RCC 7860 (cell line): ENCODE results near the gene ITGB5.
A peak's percentile ranks its signal among the peaks of the same experiment; 100 is the strongest.

Source experiments
- DNase-seq: peaks from one replicate; pipeline ENCODE4 v3.0.0-alpha.2; 2015; ENCODE audit warnings: low spot score
- FAIRE-seq: peaks from 2 replicates; lab custom pipeline; 2012; peaks lifted over from hg19 to GRCh38; lab: Jason Lieb, UNC

ITGB5 gene

DNA sequence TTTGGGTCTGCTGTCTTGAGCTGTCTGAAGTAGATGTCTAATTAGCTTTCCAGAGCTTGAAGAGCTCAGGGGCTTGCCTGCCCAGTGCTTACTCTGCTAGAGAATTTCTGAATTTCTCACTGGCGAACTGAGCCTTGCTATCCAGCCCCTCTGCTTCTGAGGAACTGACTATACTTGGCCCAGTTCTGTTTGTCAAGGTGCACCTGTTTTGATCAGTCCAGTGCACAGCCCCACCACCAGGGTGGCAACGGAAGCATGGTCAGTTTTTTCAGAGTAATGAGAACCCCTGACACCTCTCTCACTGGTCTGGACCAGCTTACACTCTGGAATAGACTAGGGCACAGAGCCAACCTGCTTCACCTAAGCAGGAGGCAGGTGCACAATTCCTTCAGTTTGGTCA is 25.2 kb downstream of the ITGB5 start:
- DNase-seq (no peak), FAIRE-seq (no peak)

DNA sequence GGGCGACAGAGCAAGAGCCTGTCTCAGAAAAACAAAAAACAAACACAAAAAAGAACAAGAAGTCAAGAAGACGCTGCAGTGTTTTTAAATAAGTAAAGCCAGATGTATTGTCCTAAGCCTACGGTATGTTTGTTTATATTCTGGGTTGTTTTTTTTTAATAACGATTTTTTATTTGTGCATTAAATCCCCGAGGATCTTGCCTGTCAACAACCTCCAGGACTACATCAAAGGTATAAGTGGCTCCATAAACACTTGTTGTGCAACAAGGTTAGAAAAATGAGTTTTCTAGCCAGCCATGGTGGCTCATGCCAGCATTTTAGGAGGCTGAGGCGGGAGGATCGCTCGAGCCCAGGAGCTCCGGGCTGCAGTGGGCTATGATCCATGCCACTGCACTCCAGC is 26.1 kb downstream of the ITGB5 start:
- FAIRE-seq (no peak), DNase-seq (no peak)

DNA sequence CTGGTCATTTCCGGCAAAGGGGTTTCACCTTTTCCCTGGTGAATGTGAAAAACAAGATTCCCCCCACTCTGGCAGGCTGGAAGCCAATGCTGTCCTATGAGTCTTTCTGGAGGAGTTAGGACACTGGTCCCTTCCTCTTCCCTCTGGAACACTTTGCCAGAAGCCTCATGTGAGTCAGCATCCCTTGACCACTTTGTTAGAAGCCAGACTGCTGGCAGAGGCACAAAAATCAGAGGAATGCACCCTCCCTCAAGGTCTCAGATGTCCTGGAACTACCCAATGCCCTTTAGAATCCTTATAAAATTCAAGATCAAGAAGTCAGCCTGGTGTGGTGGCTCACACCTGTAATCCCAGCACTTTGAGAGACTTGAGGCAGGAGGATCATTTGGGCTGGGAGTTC is 26.6 kb downstream of the ITGB5 start:
- DNase-seq (peak; percentile 95), FAIRE-seq (peak; percentile 98)

DNA sequence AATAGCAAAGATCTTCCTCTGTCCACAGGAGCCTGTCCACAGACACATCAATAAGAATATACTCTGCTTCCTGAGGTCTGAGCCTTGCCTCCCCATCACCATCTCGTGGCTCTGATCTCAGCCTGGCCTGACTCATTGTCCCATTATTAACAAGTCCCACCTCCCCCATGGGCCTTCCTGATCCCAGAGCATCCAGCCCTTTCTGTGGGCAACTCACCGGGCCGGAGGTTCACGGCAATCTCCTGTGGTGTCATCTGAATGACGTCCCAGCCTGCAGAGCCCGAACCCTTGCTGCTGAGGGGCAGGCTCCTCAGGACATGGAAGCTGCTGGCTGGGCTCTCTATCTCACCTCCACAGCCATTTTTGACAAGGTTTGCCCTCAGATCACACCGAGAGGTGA is 28.1 kb downstream of the ITGB5 start:
- FAIRE-seq (peak; percentile 91), DNase-seq (peak; percentile 90)

DNA sequence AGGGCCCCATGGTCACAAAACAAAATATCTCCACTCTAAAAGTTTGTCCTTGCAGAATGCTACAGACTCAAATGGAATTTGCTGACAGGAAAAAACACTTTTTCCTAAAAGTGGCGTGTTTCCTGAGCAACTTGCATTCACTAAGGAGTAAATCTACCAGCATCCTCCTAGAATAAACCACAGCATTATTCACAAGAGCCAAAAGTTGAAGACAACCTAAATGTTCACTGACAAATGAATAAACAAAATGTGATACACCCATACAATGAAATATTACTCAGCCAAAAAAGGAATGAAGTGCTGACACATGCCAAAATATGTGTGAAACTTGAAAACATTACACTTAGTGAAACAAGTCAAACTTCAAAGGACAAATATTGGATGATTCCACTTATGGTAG is 28.9 kb downstream of the ITGB5 start:
- DNase-seq = no peak
- FAIRE-seq = no peak

DNA sequence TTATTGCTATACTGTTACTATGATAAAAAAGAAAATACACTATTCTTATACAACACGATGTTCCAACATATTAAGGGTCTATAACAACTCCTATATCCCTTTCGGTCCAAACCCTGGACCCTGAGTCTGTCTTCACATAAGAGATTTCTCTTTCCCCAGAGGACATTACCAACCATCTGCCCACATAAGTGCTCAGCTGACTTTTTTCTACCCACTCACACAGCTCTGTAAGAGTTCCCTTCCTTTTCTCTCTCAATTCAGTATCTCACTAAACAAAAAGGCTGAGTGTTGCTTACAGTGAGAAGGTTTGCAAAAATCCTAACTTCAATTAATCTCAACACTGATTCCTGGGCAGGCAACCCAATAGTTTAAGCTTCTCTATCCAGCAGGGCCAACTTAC is 30.5 kb downstream of the ITGB5 start:
- FAIRE-seq = no peak

DNA sequence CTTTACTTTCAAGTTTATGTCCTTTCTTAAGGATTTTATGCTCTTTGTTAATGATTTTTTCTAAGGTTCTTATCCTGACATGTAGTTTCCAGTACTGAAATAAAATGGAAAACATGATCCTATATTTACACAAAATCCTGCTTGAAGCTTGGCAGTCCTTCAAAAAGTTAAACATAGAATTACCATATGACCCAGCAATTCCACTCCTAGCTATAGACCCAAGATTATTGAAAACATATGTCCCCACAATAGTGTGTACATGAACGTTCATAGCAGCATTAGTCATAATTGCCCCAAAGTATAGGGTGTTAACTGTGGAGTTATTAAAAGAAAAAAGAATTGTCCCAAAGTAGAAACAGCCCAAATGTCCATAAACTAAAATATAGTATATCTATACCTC is 33.2 kb downstream of the ITGB5 start:
- no peak for FAIRE-seq
- DNase-seq = no peak

More for the DNA sequence above, 30.5 kb downstream of the ITGB5 start:
- DNase-seq = no peak

DNA sequence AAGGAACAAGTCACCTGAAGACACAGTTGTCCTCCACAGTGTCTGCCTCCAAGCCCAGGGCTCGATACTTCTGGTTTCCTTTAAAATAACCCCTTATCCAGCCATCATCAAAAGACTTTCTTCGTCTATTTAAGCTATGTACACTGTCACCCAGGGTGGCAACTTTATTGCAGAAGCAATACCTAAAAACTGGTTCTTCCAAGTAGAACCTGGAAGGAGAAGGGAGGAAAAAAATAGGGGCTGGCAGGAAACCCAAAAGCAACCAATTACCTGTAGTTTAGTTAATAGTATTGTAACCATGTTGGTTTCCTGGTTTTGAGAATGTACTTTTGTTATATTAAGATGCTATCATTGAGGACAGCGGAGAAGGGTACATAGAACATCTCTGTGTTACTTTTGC is 33.7 kb downstream of the ITGB5 start:
- DNase-seq (no peak), FAIRE-seq (no peak)

DNA sequence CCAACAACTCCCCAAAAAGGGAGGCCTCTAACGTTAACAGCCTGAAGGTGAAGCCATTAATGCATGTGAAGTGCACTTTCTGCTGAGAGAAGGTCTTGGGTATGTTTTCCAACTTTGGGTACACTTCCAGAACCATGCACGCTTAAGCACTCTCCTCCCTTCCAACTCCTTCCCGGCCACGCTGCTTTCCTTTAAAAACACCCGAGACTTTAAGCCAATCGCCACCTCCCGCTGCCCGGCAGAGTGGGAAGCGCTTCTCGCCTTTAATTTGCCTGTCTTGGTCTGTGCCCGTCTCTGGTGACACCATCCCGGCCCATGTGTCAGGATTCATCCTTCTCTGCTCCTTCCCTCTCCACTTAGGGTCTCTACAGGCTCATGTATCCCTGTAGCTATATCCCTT is 35.3 kb downstream of the ITGB5 start:
- DNase-seq = no peak
- no peak for FAIRE-seq

DNA sequence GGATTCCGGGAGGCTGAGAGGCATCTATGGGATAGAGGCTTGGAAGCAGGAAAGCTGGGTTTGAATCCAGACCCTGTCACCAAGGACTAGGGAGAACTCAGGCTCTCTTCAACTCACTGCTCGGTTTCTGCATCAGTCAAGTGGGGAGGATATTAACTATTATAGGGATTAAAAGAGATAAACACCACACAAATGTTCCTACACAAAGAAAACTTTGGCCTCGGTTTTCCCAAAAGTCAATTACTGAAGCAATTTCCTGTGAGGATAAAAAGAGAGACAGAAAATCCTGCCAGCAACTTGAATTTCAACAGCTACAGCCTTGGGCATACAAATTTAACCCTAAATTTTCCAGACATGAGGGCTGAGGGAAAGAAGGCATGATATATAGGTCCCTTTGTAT is 36.0 kb downstream of the ITGB5 start:
- FAIRE-seq (no peak), DNase-seq (no peak)

DNA sequence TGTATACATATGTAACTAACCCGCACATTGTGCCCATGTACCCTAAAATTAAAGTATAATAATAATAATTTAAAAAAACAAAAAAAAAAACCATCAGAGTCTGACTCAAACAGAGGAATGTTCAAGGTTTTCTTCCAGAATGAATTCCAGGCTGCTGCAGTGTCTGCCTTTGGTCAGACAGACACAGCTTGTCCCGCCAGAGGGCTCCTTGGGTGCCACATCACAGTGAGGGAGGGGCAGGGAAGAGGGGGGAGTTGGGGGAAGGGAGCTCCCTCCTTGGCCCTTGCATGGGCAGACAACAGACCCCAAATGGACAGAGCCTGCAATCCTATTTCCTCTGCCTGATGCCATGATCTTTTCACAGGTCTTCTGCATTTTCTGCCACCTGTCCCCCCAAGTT is 36.5 kb downstream of the ITGB5 start:
- DNase-seq = no peak
- FAIRE-seq = no peak

DNA sequence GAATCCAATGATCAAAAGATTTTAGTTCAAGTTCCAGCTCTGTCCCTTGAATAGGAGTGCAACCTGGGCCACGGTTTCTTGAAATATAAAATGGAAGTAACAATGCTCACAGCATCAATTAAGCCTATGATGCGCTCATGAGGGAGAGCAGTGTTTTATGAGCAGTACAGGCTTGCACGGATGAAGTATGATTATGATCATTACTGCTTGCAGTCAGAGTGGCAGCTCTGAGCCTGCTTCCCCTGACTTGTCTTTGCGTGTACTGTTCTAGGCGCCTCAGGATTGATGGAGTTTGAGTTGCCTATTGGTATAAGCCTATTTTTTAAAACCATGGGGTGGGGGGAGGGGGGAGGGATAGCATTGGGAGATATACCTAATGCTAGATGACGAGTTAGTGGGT is 37.0 kb downstream of the ITGB5 start:
- DNase-seq (no peak), FAIRE-seq (no peak)

DNA sequence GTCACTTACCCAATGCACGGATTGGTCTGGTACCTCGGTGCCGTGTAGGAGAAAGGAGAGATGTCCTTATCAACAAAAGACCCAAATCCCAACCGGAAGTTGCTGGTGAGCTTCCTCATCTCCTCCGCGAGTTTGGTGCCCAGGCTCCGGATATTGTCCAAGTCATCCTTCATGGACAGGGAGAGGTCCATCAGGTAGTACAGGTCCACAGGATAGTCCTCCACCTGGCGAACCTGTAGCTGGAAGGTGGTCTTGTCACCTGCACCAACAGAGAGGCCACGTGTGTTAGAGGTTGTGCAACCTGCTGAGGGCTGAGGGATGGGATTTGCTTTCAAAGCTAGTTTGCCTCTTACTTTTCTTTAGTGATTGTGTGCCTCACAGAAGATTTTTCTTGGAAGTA is 38.9 kb downstream of the ITGB5 start:
- DNase-seq = no peak
- no peak for FAIRE-seq

DNA sequence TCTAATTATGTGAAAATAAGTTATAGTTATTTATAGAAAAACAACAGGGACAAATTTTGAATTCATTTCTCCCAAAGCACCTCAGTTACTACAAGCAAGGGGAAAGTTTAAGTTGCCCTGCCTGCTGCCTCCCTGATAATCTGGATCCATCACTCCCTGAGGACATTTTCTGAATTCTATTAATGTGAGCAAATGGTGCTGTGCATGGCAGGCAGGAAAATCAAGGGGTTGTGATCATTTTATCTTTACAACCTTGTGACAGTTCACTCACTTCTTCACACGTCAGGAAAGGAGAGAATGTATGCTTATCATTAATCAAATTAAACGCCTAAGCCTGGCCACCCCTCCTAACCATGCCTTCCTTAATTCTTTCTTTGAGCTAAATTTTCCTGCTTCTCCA is 39.3 kb downstream of the ITGB5 start:
- DNase-seq = no peak
- FAIRE-seq = no peak

DNA sequence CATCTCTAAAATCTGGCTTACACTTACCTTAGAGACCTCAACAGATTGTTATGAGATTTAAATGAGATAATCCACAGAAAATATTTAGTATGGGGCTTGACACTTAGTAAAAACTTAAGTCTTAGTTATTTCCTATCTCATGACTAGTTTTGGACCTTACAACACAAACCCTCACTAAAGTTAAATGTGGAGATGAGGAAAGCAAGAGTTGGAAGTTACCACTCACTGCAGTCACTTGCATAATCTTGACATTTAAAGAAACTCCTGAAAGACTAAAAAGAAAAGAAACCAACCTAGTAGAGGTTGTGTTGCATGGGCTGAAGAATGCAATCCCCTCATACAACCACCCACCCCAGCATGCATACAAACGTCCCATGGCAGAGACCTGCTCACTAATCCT is 40.1 kb downstream of the ITGB5 start:
- DNase-seq (no peak), FAIRE-seq (no peak)

DNA sequence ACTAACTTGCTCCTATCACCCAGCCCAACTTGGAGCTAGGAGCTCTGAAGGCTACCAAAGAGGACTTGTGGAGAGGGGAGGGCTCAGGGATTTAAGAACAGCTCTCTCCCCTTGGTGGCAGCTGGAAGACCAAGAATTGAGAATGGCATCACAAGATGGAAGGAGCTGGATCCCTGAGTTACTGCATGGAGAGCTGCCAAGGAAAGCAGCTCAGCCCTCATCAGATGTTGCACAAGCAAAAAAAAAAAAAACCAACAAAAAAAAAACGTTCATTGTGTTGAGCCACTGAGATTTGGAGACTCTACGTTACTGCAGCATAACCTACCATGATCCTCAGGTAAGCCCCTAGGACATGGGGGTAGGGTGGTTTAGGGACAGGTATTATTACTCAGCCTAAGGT is 41.0 kb downstream of the ITGB5 start:
- DNase-seq = no peak
- no peak for FAIRE-seq

DNA sequence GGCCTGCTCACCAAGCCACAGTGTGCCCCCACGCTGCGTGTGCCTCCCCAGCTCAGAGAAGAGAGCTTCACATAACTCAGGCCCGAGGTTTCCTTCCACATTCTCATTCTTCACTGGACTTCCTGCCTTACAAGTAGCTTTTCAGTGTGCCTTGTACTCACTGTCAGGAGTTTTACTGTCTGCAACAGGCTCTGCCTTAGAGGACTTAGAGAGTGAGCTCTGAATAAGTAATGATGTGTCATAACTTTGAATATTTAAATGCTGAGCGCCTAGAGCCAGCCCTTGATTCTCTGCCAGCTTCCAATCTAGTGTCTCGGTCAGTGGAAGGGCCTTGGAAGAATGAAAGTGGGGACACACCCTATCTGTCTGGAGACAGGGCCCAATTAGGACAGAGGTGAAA is 41.8 kb downstream of the ITGB5 start:
- peak; percentile 72 for DNase-seq
- FAIRE-seq = peak; percentile 81

DNA sequence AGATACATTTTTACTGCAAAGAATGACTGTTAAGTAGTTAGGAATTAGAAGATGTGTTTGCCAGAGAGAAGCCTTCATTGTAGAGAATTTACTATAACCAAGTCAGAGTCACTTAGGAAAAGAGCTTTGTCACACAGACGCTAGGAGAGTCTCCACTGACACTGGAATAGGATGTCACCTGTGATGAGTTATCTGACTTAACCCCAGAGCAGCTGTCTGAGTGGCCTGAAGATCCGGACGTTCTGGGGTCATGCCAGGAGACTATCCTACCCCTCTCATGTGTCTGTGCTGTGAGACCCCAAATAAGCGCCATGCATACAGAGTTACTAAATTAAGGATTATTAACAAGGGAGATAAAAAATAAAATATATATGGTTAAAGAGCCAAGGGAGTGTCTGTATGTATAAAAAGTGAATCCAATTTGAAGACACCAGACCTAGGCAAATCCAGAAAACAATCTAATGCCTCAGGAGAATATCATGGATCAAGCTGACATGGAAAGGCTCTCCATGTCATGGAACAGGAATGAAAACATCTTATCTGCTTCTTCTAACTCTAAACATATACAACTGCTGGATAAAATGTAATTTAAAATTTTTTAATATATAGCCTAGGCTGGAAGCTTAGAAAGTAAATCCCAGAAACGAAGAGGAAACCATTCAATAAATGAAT is 43.5 kb downstream of the ITGB5 start:
- FAIRE-seq = no peak
- no peak for DNase-seq

DNA sequence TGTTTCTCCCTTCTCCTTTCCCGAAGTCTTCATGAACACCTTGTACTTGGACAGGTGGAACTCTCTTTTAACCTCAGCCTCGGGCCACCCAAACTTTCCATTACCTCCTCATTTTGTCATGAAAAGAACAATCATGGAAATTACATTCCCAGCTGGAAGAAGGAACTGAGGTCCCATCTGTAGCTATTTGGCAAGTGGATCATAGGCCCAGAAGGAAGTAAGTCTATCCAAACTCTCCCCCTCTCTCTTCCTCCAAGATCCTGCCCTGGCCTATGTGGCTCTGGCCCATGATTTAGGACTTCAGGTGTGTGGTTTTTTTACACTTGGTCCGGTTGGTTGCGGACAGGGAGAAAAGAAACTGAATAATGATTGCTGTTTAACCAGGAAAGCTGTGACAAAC is 44.1 kb downstream of the ITGB5 start:
- no peak for FAIRE-seq
- DNase-seq = no peak

DNA sequence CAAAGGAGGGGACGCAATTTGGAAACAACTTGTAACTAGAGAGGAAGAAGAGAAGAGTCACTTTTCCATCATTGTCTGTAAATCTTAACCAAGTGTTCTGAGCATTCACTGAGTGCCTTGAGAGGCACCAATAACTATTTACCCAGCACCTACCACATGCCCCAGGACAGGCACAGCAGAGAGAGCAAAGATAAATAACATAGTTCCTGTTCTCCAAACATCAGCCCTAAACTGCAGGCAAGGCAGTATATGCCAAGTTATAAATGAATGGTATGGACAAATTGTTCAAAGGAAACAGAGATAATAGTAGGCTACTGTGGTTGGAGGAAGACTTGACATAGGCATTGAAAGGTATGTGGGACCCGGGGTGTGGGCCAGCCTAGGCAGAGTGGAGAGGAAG is 45.6 kb downstream of the ITGB5 start:
- DNase-seq (no peak), FAIRE-seq (no peak)

DNA sequence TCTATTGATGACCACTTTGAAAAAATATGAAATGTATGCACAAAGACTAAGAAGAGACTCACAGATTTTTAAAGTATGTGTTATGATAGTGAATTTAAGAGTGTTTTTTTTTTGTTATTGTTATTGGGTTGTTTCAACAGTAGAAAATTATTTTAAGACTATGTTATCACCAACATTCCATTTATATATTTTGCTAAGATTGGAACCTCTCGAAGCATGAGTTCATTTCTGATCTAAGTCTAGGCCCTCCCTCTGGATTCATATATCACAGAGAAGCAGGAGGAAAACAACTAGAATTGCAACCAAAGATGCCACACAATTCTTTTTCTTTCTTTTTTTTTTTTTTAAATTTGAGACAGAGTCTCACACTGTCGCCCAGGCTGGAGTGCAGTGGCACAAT is 46.8 kb downstream of the ITGB5 start:
- FAIRE-seq (no peak), DNase-seq (no peak)

DNA sequence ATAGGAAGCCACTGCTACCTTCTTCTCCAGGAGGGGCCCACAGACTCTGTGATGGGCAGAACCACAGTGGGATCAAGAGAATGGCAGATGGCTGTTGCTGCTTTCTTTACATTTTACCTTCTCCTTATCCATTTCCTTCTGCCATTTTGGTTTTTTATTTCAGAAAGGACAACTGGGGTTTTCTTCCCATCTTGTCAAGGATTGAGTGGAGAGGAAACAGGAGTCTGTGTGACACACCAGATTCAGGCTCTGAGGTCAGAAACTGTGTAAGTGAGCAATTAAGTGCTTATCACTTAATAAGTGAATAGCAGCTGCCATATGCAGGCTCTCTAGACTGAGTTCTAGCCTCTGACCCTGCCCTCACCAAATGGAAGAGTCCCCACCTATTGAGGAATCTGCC is 47.3 kb downstream of the ITGB5 start:
- DNase-seq (no peak), FAIRE-seq (no peak)

DNA sequence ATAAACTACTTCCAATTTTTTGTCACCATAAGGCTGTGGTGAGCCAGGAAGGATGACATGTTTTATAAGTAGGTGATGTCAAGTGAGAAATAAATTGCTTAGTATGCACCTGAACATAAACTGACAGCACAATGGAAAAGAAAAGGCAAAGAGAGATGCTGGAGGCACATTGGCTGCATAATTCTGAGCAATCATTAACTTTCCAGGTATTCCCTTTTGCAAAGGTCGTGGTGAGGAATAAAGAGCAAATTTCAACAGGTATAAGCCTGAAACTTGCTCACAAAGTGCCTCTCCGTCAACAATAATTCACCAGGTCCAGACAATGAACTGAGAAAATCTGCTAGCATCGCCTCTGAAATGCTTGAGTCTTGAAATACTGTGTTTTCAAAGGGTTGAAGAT is 48.2 kb downstream of the ITGB5 start:
- DNase-seq (no peak), FAIRE-seq (no peak)
